Karpas-422 (cell line): ENCODE data around the gene KLF1. TPM values are rescaled to one million over a fixed set of nuclear protein-coding genes. Genes with fewer than 3 reads are reported as not detected.
"Not testable (repeated sequence)": the region's sequence is repeated elsewhere in the genome, so short reads cannot be mapped to it uniquely, and the experiment has no call there.

ENCODE experiments used
- DNase-seq: peaks from one replicate; pipeline ENCODE4 v3.0.0-alpha.2; 2015
- H2AFZ ChIP-seq: fragments of 200-600 bp; sonication (generic); 2 replicates; pipeline ENCODE4 v1.6.1; 2014; ENCODE audit warnings: antibody characterized with exemption, low read length, mixed read lengths
- H3K27ac ChIP-seq: fragments of 200-600 bp; sonication (generic); 2 replicates; pipeline ENCODE4 v1.5.1; 2014; ENCODE audit warnings: mild to moderate bottlenecking, low read length, moderate library complexity
- H3K27me3 ChIP-seq: fragments of 200-600 bp; sonication (generic); 2 replicates; pipeline ENCODE4 v1.6.1; 2014; ENCODE audit warnings: low read length, mixed read lengths
- H3K36me3 ChIP-seq: fragments of 200-600 bp; sonication (generic); 2 replicates; pipeline ENCODE4 v1.6.1; 2014; ENCODE audit warnings: low read length, mixed read lengths; ENCODE audit not compliant: insufficient read depth
- H3K4me1 ChIP-seq: fragments of 200-600 bp; sonication (generic); 2 replicates; pipeline ENCODE4 v1.6.1; 2014; ENCODE audit warnings: mild to moderate bottlenecking, low read length, mixed read lengths
- H3K4me2 ChIP-seq: fragments of 200-600 bp; sonication (generic); 2 replicates; pipeline ENCODE4 v1.6.1; 2014; ENCODE audit warnings: low read length, low read depth, mild to moderate bottlenecking; ENCODE audit not compliant: poor library complexity, severe bottlenecking
- H3K4me3 ChIP-seq: fragments of 200-600 bp; sonication (generic); 2 replicates; pipeline ENCODE4 v1.5.1; 2014; ENCODE audit warnings: mild to moderate bottlenecking, antibody characterized with exemption, low read length, mixed read lengths
- H3K79me2 ChIP-seq: fragments of 200-600 bp; sonication (generic); 2 replicates; pipeline ENCODE4 v1.6.1; 2014; ENCODE audit warnings: mild to moderate bottlenecking, low read length, mixed read lengths
- H3K9ac ChIP-seq: fragments of 200-600 bp; sonication (generic); 2 replicates; pipeline ENCODE4 v1.6.0; 2014; ENCODE audit warnings: low read length
- H3K9me2 ChIP-seq: fragments of 200-600 bp; sonication (generic), shearing (Covaris generic); replicated peaks from 2 replicates; pipeline ENCODE4 v1.6.0; 2014; ENCODE audit warnings: mild to moderate bottlenecking, low read length, moderate library complexity; ENCODE audit not compliant: insufficient read depth
- H3K9me3 ChIP-seq: fragments of 300-700, 200-600 bp; sonication (generic); 2 replicates; pipeline ENCODE4 v1.6.1; 2014; ENCODE audit warnings: low read length, mixed read lengths
- H4K20me1 ChIP-seq: fragments of 200-600 bp; sonication (generic); 2 replicates; pipeline ENCODE4 v1.6.1; 2014; ENCODE audit warnings: mild to moderate bottlenecking, antibody characterized with exemption, low read length, low read depth; ENCODE audit not compliant: insufficient read depth
- total RNA-seq: library from RNA; depleted of rRNA; stranded (reverse); fragments of >200 nt; shearing (Covaris generic); gene quantifications from 2 replicates; pipeline ENCODE4 v1.2.3, GENCODE V29; 2014; ENCODE audit warnings: low replicate concordance

The KLF1 gene
- total RNA-seq, 1 experiment from 2014 or later: not detected

DNA sequence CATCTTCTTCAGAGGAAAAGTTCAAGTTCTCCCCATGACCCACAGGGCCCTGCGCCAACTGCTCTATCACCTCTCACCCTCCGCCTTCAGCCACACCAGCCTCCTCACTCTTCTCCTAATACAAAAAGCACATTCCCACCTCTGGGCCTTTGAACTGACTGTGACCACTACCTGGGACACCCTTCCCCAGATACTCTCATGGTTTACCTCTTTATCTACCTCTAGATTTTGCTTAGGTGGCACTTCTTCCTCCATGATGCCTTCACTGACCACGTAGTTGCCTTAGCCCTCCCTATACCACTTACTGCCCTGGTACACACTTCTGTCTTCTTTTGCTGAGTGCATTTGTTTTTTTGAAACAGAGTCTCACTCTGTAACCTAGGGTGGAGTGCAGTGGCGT, 36.0 kb upstream of the KLF1 start:
- Histone ChIP-seq H3K4me3 (no peak overlapping the region), H3K4me1 (peaks cover 8% of the 10 kb centered on the region), H3K9me3 (no peaks in the 10 kb centered on the region), H3K79me2 (no peaks in the 10 kb centered on the region), H3K9ac (no peak overlapping the region), H3K27ac (no peak overlapping the region), H2AFZ (no peak overlapping the region), H4K20me1 (no peaks in the 10 kb centered on the region), H3K27me3 (no peaks in the 10 kb centered on the region), H3K36me3 (peaks cover 18% of the 10 kb centered on the region), H3K9me2 (no peaks in the 10 kb centered on the region), H3K4me2 (no peak overlapping the region)
- DNase-seq: no peak

DNA sequence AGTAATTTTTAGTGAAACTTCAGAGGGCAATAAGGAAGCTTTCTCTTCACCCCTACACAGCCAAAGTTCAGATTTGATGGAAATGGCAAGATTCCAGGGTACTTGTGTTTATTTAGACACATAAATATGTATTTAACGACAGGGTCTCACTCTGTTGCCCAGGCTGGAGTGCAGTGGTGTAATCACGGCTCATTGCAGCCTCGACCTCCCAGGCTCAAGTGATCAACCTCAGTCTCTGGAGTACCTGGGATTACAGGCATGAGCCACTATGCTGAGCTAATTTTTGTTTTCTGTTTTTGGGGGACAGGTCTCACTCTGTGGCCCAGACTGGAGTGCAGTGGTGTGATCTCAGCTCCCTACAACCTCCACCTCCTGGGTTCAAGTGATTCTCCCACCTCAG, 34.0 kb upstream of the KLF1 start:
- H3K9ac ChIP-seq: no peak overlapping the region
- no peaks in the 10 kb centered on the region for H3K27me3 ChIP-seq
- no peak overlapping the region for H3K4me2 ChIP-seq
- peaks cover 8% of the 10 kb centered on the region for H3K4me1 ChIP-seq
- no peaks in the 10 kb centered on the region for H3K9me3 ChIP-seq
- H3K79me2 ChIP-seq: no peaks in the 10 kb centered on the region
- H3K36me3 ChIP-seq: peaks cover 9% of the 10 kb centered on the region; the same call in 1 of the 2 replicates
- no peak overlapping the region for H3K27ac ChIP-seq
- no peaks in the 10 kb centered on the region for H4K20me1 ChIP-seq
- no peak overlapping the region for H2AFZ ChIP-seq
- DNase-seq: no peak
- H3K4me3 ChIP-seq: no peak overlapping the region
- H3K9me2 ChIP-seq: no peaks in the 10 kb centered on the region

DNA sequence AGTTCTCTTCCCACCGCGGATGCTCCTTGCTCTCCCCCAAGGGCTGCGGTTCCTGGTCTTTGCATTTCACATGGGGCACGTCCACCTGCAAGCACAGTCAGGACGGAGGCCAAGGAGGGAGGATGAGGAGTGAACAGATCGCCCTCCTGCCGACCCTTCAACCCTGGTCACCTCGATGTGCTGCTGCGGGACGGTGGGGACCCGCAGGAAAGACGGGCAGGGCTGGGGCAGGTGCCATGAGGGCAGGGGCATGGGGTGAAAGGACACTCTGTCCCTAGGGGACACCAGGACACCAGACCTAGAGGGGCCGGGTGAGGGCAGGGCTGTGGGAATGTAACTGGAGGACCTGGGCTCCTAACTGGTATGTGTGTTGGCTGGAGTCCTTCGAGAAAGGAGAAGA, 31.3 kb upstream of the KLF1 start:
- Histone ChIP-seq H3K27me3 (no peaks in the 10 kb centered on the region), H3K4me3 (no peak overlapping the region), H3K9me3 (no peaks in the 10 kb centered on the region), H4K20me1 (no peaks in the 10 kb centered on the region), H3K36me3 (peaks cover 7% of the 10 kb centered on the region; the same call in 1 of the 2 replicates), H3K79me2 (no peaks in the 10 kb centered on the region), H3K4me2 (no peak overlapping the region), H2AFZ (no peak overlapping the region), H3K9me2 (no peaks in the 10 kb centered on the region), H3K27ac (no peak overlapping the region), H3K9ac (no peak overlapping the region), H3K4me1 (peaks cover 8% of the 10 kb centered on the region)
- DNase-seq: no peak

DNA sequence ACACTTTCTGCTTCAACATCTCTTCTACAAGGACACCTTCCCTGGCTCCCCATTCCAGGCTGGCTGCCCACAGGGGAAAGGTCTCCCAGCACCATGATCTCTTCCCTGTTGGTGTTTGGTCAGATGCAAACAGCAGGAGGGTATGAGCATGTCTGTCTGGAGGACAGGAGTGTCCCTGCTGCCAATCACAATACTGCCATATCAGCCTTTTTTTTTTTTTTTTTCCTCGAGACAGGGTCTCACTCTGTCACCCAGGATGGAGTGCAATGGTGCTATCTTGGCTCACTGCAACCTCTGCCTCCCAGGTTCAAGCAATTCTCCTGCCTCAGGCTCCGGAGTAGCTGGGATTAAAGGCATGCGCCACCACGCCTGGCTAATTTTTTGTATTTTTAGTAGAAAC, 28.9 kb upstream of the KLF1 start:
- not testable (repeated sequence) for H4K20me1 ChIP-seq, H3K27me3 ChIP-seq, H3K9ac ChIP-seq, H3K79me2 ChIP-seq, DNase-seq, H3K4me2 ChIP-seq, H3K4me1 ChIP-seq, H3K27ac ChIP-seq, H3K4me3 ChIP-seq, H3K9me3 ChIP-seq, H2AFZ ChIP-seq, H3K36me3 ChIP-seq, H3K9me2 ChIP-seq

DNA sequence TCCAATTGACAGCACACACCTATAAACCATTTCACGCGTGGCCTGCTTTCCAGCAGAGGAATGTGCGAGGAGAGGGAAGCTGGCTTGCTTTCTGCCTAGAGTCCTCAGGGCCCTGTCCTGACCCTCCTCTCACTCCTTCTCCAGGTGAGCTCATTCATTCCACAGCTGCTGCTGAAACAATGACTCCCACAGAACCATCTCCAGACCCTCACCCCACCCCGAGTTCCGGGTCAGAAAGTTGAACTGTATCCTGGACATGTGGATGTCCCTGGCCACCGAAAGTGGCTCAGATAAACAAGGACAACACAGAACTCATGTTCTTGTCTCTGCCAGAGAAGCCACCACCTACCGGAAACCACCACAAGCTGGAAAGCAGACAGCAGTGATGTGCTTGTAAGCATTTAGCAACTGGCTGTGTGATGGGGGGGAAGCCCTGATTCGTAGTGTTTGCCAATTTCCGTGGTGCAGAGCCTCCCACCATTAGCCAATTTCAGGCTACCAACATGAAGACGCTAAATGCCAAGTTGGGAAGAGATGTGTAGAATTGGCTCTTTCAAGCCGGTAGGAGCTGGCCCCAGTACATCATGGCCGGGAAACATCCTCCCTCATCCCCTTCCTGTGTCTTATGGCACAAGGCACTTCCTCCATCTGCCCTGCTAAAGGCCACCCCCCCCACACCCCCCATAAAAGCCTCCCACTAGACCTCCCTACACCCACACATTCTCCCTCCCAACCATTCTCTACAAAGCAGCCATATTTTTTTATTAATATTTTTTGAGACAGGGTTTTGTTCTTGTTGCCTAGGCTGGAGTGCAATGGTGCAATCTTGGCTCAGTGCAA, 27.1 kb upstream of the KLF1 start:
- Histone ChIP-seq H3K27me3 (no peaks in the 10 kb centered on the region), H3K9me2 (no peaks in the 10 kb centered on the region), H3K79me2 (no peaks in the 10 kb centered on the region), H3K9me3 (no peaks in the 10 kb centered on the region), H3K27ac (no peak overlapping the region), H4K20me1 (no peaks in the 10 kb centered on the region), H3K4me1 (peaks cover 4% of the 10 kb centered on the region), H2AFZ (no peak overlapping the region), H3K36me3 (no peaks in the 10 kb centered on the region), H3K9ac (no peak overlapping the region), H3K4me2 (no peak overlapping the region), H3K4me3 (no peak overlapping the region)
- DNase-seq: no peak

DNA sequence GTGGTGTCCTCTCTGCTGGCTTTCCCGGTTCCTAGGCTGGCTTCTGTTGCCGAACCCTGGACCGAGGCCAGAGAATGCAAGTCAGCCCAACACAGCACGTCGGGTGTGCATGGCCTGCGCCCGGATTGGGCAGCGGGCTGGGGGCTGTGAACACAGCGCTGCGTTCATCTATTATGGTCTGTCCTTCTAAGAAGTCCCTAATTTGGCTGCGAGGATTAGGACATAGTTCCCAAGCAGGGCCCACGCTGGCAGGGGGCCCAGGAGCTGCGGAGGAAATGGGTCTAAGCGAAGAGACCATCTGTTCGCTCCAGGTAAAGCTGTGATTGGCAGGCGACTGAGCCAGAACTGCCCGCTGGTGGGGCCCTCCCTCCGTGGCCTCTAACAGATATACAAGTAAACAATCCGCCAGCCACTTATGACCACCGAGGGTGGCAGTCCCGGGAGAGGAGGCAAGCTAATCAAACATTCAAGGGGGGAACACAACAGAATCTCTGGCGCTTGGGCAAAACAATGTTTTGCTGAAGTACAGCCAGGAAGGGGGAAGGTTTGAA, 26.1 kb upstream of the KLF1 start:
- no peak overlapping the region for H3K27ac ChIP-seq
- H3K4me2 ChIP-seq: no peak overlapping the region
- no peak for DNase-seq
- H3K4me3 ChIP-seq: no peak overlapping the region
- no peaks in the 10 kb centered on the region for H3K79me2 ChIP-seq
- no peaks in the 10 kb centered on the region for H4K20me1 ChIP-seq
- no peaks in the 10 kb centered on the region for H3K4me1 ChIP-seq
- no peaks in the 10 kb centered on the region for H3K9me3 ChIP-seq
- no peak overlapping the region for H3K9ac ChIP-seq
- no peaks in the 10 kb centered on the region for H3K9me2 ChIP-seq
- H3K27me3 ChIP-seq: no peaks in the 10 kb centered on the region
- no peaks in the 10 kb centered on the region for H3K36me3 ChIP-seq
- no peak overlapping the region for H2AFZ ChIP-seq

DNA sequence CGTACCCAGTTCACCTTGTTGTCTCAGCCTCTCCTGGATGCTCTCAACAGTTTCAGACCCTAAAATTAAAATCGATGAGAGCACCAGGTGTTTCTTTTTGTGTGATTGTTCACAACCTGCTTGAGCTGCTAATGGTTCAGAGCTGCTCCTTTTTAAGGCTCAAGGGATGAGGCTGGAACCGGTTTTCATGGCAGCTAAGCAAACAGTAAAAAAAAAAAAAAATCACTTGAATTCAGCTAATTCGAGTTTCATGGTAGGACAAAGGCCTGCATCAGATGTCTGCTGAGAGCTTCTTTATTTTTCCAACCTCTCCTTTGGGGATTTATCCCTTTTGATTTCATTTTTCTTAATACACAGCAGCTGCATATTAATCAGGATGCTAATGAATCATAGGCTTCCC, 25.6 kb upstream of the KLF1 start:
- Histone ChIP-seq H4K20me1 (no peaks in the 10 kb centered on the region), H2AFZ (no peak overlapping the region), H3K27me3 (no peaks in the 10 kb centered on the region), H3K4me3 (no peak overlapping the region), H3K36me3 (no peaks in the 10 kb centered on the region), H3K9ac (no peak overlapping the region), H3K4me2 (no peak overlapping the region), H3K27ac (no peak overlapping the region), H3K9me2 (no peaks in the 10 kb centered on the region), H3K79me2 (no peaks in the 10 kb centered on the region), H3K9me3 (no peaks in the 10 kb centered on the region), H3K4me1 (no peaks in the 10 kb centered on the region)
- DNase-seq: no peak

DNA sequence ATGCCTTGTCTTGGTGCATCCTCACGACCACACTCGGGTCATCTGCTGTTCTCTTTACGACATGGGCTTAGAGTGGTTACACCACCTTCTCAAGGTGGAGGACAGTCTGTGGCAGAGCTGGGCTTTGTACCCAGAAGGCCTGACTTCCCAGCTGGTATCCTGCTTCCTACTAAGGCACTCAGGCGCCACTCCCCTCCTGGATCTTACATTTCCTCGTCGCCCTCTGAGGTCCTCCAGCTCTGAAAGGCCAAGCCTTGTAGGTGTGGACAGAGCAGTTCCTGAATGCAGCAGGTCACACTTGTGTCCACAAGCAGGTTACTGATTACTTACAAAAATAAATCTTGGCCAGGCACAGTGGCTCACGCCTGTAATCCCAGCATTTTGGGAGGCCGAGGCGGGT, 20.2 kb upstream of the KLF1 start:
- H2AFZ ChIP-seq: no peak overlapping the region
- H3K79me2 ChIP-seq: no peaks in the 10 kb centered on the region
- H3K9me2 ChIP-seq: no peaks in the 10 kb centered on the region
- H4K20me1 ChIP-seq: no peaks in the 10 kb centered on the region
- H3K4me2 ChIP-seq: no peak overlapping the region
- H3K27ac ChIP-seq: no peak overlapping the region
- no peak overlapping the region for H3K4me3 ChIP-seq
- no peak for DNase-seq
- no peaks in the 10 kb centered on the region for H3K36me3 ChIP-seq
- no peaks in the 10 kb centered on the region for H3K9me3 ChIP-seq
- H3K4me1 ChIP-seq: no peaks in the 10 kb centered on the region
- no peak overlapping the region for H3K9ac ChIP-seq
- no peaks in the 10 kb centered on the region for H3K27me3 ChIP-seq
